Fibroblast of the aortic adventitia (primary cell): ENCODE results near the gene MMP11. TPM values are rescaled to one million over a fixed set of nuclear protein-coding genes. Genes with fewer than 3 reads are reported as not detected.
A peak's percentile ranks its signal among the peaks of the same experiment; 100 is the strongest.

ENCODE experiments used
- DNase-seq: peaks from one replicate; pipeline ENCODE4 v3.0.0-alpha.2; 2010; ENCODE audit warnings: low read depth
- H3K4me3 ChIP-seq: 2 replicates; pipeline ENCODE4 v1.5.1; 2011; ENCODE audit warnings: low read depth, mild to moderate bottlenecking, control low read depth, low read length, moderate library complexity
- CTCF ChIP-seq: IDR thresholded peaks from 2 replicates; pipeline ENCODE4 v1.5.1; 2011; ENCODE audit warnings: mild to moderate bottlenecking, low read length, control low read depth, inconsistent platforms; ENCODE audit not compliant: insufficient read depth
- total RNA-seq: library from RNA; depleted of rRNA; stranded (reverse); fragments of >200 nt; gene quantifications from 2 replicates; pipeline ENCODE4 v1.2.3, GENCODE V29; 2012; ENCODE audit warnings: low replicate concordance

The MMP11 gene
- total RNA-seq, 1 donor: 5.1 TPM

- TF ChIP-seq CTCF: no peak
- no peak overlapping the region for H3K4me3 ChIP-seq
- DNase-seq: no peak
These were observed 17.0 kb downstream of the MMP11 start for GRCh38 chr22:23789638-23790037.

GRCh38 chr22:23790819-23791737, 18.4 kb downstream of the MMP11 start:
- no peak overlapping the region for H3K4me3 ChIP-seq
- no peak for TF ChIP-seq CTCF
- peak; percentile 89 for DNase-seq

- H3K4me3 ChIP-seq: no peak overlapping the region
- DNase-seq: no peak
- no peak for TF ChIP-seq CTCF
These were observed 19.3 kb downstream of the MMP11 start for GRCh38 chr22:23791738-23792645.

GRCh38 chr22:23793326-23793725, 20.7 kb downstream of the MMP11 start:
- no peak overlapping the region for H3K4me3 ChIP-seq
- TF ChIP-seq CTCF: no peak
- DNase-seq: no peak

GRCh38 chr22:23796461-23796860, 23.8 kb downstream of the MMP11 start:
- no peak for TF ChIP-seq CTCF
- DNase-seq: no peak
- no peak overlapping the region for H3K4me3 ChIP-seq

- no peak for DNase-seq
- H3K4me3 ChIP-seq: no peak overlapping the region
- TF ChIP-seq CTCF: no peak
These were observed 27.9 kb downstream of the MMP11 start for GRCh38 chr22:23800297-23801237.
